GM12864 (cell line): Measurements from ENCODE around the gene SYT5.

Source experiments
- DNase-seq: peaks from one replicate; pipeline ENCODE4 v3.0.0-alpha.2; 2011; ENCODE audit warnings: low read depth
- H3K4me3 ChIP-seq: 2 replicates; pipeline ENCODE4 v1.5.1; 2011; ENCODE audit warnings: mild to moderate bottlenecking, low read depth, low read length, control low read depth
- TF ChIP-seq, protein P1 (sequence below): IDR thresholded peaks from 2 replicates; pipeline ENCODE4 v1.5.1; 2011; ENCODE audit warnings: low read depth, mild to moderate bottlenecking, moderate library complexity, low read length, control low read depth, inconsistent platforms; ENCODE audit errors: missing control alignments

Gene SYT5

DNA sequence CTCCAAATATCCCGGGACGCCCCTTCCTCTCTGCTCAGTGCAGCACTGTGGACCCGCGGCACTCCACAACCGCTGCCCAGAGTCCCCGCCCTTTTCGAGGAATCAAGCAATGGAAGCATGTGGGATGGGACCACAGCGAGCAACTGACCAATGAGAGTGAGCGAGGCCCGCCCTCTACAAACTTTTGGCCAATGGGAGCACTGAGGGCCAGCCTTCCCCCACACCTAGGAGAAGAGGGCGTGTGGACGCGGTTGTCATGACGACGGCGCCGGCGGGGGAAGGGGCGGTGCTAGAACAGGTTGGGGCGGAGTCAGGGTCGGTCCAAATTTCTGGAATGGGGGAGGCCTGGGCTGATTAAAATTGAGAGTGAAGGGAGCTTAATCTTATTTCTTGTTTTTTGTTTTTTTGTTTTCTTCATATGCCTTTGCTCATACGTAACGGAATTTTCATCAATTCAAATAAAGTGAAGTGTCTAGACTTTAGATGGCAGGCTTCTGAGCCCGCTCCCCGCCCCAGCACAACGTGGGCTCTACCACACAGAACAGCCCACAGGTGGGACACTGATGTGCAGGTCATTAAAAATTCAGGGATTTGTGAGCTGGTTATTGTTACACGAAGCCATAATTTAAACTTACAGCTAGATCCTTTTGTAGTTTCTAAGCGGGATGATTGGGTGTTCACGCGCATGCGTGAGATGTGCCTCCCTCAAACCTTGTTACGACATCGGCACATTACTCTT, 13.4 kb downstream of the SYT5 start, which contains the start of gene DNAAF3:
DNAAF3 (minus strand) TSS at position 84 of the 739 bp plus-strand sequence. CDS start 200 bp downstream, outside the sequence.
- TF ChIP-seq, protein P1, sequence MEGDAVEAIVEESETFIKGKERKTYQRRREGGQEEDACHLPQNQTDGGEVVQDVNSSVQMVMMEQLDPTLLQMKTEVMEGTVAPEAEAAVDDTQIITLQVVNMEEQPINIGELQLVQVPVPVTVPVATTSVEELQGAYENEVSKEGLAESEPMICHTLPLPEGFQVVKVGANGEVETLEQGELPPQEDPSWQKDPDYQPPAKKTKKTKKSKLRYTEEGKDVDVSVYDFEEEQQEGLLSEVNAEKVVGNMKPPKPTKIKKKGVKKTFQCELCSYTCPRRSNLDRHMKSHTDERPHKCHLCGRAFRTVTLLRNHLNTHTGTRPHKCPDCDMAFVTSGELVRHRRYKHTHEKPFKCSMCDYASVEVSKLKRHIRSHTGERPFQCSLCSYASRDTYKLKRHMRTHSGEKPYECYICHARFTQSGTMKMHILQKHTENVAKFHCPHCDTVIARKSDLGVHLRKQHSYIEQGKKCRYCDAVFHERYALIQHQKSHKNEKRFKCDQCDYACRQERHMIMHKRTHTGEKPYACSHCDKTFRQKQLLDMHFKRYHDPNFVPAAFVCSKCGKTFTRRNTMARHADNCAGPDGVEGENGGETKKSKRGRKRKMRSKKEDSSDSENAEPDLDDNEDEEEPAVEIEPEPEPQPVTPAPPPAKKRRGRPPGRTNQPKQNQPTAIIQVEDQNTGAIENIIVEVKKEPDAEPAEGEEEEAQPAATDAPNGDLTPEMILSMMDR, result no peak
- DNase-seq, result peak; percentile 73
- peak within 1 kb of the TSS; percentile 21 for H3K4me3 ChIP-seq

DNA sequence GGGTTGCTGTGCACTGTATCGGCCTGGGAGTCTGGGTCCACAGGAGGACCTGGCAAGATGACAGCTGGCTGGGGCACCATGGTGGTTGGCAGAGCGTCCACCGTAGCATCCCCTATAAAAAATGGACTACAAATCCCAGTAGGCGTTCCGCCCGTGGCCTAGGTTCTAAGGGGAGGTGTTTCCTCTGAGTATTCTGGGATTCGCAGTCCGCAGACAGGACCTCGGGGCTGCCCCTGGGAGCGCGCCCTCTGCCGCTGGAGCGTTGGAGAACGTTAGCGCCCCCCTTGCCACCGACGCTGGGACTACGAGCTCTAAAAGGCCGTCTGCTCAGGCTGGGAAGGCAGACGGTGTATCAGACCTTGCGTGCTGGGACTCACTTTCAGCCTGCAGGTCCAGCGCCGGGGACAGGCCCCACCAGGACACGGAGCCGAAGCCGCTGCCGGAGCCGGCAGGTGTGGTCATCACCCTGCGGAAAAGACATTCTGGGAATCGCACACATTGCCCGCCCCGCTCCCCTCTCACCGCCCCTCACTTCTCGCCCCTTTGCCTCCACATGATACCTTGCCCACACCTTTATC, 14.0 kb downstream of the SYT5 start:
- TF ChIP-seq, protein P1, result peak; percentile 24
- DNase-seq, result no peak
- peak overlapping the region; percentile 21 for H3K4me3 ChIP-seq

DNA sequence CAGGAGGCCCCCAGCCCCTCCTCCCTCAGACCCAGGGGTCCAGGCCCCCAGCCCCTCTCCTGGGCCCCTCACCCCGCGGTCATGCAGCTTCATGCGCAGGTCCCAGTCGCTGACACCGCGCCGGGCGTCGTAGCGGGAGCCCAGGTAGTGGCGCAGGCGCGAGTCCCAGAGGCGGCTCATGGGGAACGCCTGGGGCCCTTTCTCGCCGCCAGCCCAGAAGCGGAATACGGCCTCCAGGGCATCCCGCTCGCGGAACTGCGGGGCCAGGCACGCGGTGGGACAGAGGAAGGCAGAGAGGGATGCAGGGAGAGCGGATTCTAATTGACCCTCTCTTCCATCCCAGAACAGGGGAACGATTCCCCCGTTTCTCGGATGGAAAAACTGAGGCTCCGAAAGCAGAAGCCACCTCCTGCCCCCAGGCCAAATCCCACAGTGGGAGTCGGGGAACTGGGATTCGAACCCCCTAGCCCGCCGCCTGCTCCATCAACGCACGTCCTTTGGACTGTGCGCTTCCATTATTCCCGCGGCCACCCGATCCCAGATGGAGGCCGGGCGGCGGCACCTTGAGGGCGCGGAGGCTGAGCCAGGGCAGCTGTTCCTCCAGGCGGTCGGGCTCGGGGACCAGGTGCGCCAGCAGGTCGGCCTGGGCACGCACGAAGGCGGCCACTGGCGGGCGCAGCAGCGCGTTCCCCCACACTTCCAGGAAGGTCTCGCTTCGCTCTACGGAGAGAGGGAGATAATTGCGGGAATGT, 18.3 kb downstream of the SYT5 start:
- TF ChIP-seq, protein P1, result no peak
- H3K4me3 ChIP-seq, result no peak overlapping the region
- DNase-seq, result no peak

DNA sequence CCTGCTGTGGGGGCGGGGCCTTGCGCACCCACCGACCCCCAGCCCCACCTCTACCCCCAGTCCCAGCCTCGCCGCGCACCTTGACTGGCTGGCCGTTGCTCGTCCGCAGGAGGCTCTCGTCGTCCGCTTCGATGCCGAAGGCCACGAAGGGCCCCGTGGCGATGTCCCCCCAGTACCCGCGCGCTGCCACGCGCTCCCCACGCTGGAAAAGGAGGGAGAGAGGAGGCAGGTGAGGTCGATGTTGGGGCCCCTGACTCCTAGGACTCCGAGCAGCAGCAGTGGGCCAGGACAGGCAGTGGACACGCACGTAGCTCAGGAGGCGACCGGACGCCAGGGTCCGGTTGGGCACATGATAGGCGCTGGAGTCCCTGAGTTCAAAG, 19.1 kb downstream of the SYT5 start:
- DNase-seq, result no peak
- H3K4me3 ChIP-seq, result no peak overlapping the region
- TF ChIP-seq, protein P1, result no peak

DNA sequence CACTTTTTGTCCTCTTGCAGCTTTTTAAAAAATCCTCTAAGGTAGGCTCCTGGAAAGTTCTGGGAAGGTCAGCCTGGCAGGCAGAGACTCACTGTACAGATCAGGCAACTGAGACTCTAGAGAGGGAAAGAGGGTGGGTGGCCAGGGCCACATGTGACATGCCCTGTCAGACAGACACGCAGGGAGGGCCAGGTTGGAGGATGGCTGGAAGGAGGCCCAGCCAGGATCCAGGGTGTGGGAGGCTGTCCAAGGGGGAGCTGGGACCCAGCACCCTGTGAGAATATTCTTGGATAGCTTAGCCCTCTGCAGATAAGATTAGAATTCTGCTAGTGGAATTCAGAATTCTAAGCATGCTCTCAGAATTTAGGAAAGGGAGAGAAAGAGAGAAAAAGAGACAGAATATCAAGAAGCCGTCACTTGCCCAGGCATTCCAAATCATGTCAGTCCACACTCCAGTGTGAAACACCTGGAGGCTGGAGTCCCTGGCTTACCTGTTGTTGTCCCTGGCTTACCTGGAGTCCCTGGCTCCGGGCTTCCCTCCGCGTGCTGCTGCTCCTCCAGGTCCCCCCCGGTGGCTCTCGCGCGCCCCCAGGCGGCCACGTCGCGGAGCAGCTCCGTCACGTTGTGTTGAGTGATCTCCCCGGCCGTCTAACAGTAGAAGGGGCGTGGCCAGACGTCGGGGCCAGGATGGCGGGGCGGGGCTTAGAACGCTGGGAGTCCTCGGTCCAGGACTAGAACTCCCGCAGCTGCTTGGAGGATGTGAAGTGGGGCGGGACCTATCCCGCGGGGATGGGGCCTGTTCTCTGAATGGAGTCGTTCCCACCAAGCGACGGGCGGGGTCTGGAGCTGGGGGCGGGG, 19.7 kb downstream of the SYT5 start:
- TF ChIP-seq, protein P1, result peak; percentile 89
- no peak overlapping the region for H3K4me3 ChIP-seq
- peak; percentile 54 for DNase-seq
